Fibroblast of skin of back (primary cell): ENCODE results near the gene NBPF1.
"Not testable (repeated sequence)": the region's sequence is repeated elsewhere in the genome, so short reads cannot be mapped to it uniquely, and the experiment has no call there.

ENCODE experiments used
- DNase-seq: peaks from one replicate; pipeline ENCODE4 v3.0.0-alpha.2; 2013

Gene NBPF1

DNA sequence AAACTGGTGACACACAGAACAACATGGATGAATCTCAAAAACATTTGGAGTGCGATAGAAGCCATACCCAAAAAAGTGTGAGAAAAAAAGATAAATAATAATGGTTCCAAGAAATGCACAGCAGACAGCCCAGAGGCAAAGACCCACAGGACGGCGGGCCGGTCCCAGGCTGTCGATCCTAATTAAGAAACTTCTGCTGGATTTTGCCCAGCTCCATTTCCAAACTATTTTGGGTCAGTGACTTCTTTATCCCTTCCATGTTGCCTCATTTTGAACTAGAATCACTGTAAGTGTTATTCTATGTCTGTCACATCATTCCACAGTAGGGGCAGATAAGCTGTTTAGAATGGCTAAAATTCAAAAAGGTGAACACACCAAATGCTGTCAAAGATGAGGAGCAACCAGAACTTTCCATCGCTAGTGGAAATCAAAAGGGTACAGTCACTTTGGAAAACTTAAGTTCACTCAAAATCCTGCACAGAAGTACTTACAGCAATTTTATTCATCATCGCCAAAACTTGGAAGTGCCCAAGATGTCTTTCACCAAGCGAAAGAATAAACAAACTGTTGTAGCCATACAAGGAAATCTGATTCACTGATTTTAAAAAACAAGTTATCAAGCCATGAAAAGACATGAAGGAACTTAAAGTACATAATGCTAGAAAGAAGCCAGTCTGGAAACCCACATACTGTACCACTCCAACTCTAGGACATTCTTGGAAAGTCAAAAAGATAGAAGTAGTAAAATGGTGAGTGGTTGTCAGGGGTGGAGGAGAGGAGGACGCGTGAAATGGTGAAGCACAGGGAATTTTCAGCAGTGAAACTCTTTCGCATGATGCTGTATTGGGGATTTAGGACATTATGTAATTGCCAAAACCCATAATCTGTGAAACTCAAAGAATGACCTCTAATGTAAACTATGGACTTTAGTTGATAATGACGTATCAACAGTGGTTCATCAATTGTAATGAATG lies 7.5 kb downstream of the NBPF1 start:
- no peak for DNase-seq

- DNase-seq: no peak
These were observed 8.2 kb downstream of the NBPF1 start for GRCh38 chr1:16605213-16605525.

GRCh38 chr1:16604514-16605212 lies 8.7 kb downstream of the NBPF1 start:
- DNase-seq: not testable (repeated sequence)

GRCh38 chr1:16603623-16604022 lies 9.7 kb downstream of the NBPF1 start:
- not testable (repeated sequence) for DNase-seq

GRCh38 chr1:16602336-16603011 lies 10.9 kb downstream of the NBPF1 start:
- not testable (repeated sequence) for DNase-seq

DNA sequence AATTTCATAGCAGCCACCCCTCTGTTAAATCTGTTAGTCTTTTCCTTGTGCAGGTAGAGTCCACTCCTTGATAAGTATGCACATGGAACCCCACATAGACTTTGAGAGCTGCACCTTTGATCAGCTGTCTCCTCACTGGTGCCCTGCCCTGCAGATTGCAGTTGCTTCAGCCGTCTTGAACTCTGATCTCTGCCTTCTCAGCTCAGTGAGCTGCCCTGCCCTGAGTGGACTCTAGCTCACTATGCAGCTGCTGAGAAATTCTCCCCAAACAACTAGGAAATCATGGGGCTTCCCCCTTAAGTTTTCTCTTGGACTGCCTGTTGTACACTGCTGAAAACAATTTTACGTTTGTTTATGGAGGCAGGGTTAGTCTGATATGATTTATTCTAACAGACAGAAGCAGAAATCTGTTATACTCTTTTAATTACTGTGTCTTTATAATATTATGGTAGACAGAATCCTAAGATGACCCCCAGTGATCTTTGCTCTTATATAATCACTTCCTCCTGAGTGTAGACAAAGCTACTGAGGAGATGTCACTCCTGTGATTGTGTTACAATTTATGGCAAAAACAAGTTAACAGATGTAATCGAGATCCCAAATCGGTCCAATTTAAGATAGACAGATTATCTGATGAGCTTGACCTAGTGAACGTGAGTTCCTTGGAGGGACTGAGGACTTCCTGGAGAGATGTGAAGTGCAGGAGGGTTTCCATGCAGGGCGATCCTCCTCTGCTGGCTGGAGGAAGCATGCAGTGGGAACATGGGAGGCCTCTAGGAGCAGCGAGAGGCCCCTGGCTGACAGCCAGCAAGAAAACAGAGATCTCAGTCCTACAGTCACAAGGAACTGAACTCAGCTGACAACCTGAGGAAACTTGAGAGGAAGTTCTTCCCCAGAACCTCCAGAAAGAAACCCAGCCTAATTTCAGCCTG lies 12.2 kb downstream of the NBPF1 start:
- not testable (repeated sequence) for DNase-seq

GRCh38 chr1:16599326-16599725 lies 14.0 kb downstream of the NBPF1 start:
- not testable (repeated sequence) for DNase-seq

- not testable (repeated sequence) for DNase-seq
These were observed 18.1 kb downstream of the NBPF1 start for GRCh38 chr1:16595216-16595615.

DNA sequence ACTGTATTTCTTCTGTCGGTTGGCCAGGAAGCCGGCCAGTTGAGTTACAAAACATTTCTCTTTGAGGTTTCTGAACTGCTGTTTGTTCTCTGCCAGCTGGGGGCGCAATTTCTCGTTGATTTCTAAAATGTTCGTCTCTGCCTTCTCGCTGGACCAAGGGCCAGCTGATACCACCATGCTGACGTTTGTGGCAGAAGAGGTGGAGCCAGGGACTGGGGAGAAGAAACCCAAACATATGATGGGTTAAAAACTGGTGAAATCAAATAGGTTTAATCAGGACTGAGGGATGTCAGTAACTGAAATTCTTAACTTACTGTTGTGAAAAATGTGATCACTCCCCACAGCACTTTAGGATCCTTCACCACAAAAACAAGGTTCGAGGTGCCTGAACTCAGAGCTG lies 21.5 kb downstream of the NBPF1 start:
- DNase-seq: not testable (repeated sequence)

GRCh38 chr1:16588081-16588480 lies 25.3 kb downstream of the NBPF1 start:
- not testable (repeated sequence) for DNase-seq

DNA sequence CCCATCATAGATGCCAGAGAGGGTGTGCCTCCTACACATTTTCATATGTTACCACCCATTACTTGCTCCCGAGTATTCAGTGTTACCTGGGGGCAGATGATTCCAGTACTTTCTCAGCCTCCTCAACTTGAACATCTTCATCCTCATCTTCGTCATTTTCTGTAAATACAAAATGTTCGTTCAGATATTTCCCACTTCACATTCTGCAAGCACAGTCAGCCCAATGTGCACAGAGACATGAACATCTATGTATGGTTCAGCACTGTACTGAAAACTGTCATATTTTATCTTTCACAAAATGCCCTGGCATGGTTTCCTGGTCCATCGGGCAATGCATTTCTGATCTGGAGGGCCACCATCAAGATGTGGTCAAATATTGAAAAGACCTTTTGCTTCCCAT lies 25.7 kb downstream of the NBPF1 start:
- DNase-seq: not testable (repeated sequence)

GRCh38 chr1:16565324-16565723 lies 48.0 kb downstream of the NBPF1 start:
- not testable (repeated sequence) for DNase-seq

GRCh38 chr1:16561035-16561434 lies 52.3 kb downstream of the NBPF1 start:
- not testable (repeated sequence) for DNase-seq

- not testable (repeated sequence) for DNase-seq
These were observed 52.9 kb downstream of the NBPF1 start for GRCh38 chr1:16560498-16560897.

- DNase-seq: not testable (repeated sequence)
These were observed 53.7 kb downstream of the NBPF1 start for GRCh38 chr1:16559688-16560087.

- not testable (repeated sequence) for DNase-seq
These were observed 56.3 kb downstream of the NBPF1 start for GRCh38 chr1:16557034-16557433.

DNA sequence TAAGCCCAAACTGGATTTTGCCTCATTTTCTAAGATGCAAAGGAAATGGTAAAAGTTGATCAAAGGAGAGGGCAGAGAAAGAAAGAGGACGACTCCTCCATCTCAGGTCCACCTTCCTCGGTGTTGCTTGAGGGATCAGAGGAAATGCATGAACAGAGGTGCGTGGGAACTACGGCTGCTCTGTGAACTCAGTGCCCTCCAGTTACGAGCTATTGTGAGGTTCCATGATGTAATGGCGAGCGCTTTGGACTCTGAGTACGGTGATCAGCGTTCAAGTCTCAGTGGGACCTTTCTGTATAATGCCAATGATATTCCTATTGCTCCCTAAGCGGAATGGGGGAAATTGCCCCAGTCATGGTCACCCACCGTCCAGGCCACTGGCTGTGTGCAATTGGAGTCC lies 60.1 kb downstream of the NBPF1 start:
- DNase-seq: not testable (repeated sequence)

- DNase-seq: not testable (repeated sequence)
These were observed 63.0 kb downstream of the NBPF1 start for GRCh38 chr1:16550212-16550918.

DNA sequence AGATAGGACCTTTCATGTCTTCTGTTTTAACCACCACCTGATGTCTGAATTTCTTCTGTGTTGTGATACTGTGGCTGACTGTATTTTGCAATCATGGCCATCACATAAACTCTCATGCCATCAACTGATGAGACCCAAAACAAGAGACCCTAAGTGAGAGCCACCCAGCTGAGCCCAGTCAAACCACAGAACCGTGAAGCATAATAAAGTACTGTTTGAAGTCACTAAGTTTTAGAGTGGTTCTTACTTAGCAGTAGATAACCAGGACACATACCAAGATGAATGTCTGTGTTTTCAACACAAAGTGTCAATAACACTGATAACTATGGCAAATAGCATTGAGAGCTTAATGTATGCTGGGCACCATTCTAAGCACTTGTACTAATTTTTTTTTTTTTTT lies 63.8 kb downstream of the NBPF1 start:
- DNase-seq: not testable (repeated sequence)

DNA sequence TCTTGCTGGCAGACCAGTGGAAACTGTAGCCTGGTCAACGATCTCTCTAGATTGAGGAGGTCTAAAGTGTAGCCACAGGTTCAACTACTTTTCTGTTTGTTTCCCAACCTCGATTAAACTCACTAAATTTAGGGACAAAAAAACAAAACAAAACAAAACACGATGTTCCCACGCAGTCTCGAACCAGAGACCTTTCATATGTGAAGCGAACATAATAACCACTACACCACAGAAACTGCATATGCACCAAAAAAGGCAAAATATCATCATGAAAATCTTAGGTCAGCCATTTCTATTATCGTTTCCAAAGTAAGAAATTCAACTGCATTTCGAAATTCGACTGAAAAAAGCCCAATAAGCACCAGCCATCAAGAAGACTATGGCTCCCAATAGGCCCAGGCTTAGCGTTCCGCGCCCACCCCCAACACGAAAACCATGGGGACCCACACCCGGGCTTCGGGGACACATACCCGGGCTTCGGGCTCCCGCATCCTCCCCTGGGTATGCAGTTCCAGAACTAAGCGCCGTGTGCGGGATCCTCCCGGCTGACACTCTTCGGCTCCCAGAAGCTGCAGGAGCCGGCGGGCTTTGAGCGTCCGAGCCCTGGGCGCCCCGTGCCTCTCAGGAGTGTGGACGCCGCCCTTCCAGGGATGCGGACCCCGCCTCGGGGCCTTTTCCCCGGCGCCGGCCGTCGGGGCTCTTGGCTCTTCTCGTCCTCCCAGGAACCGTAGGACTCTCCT lies 65.7 kb downstream of the NBPF1 start:
- not testable (repeated sequence) for DNase-seq
